GM12878 (cell line): Measurements from ENCODE around the gene RAPGEF1. TPM values are rescaled to one million over a fixed set of nuclear protein-coding genes. Genes with fewer than 3 reads are reported as not detected.

ENCODE experiments used
- ATAC-seq: fragments of 200-7000 bp; cut with Tn5 transposase; 3 replicates; pipeline ENCODE4 v1.9.1; 2020; ENCODE audit warnings: mild to moderate bottlenecking, moderate library complexity
- BruUV-seq: library from RNA; stranded (reverse); fragments of 400-500 nt; replicated peaks from 2 replicates; lab custom pipeline; 2021; lab: Mats Ljungman, UMichigan
- CTCF ChIA-PET: fragments of 300-600 bp; sonication (Branson Sonifier 250); formaldehyde crosslinking; extraction: SDS; loops from one replicate; lab custom pipeline; 2021; ENCODE audit warnings: inconsistent platforms; lab: Yijun Ruan, JAX
- POLR2A ChIA-PET: fragments of 350-600 bp; formaldehyde crosslinking; extraction: SDS; loops from one replicate; lab custom pipeline; 2021; ENCODE audit warnings: inconsistent platforms; lab: Charles Lee
- RAD21 ChIA-PET: fragments of 300-600 bp; sonication (Branson Sonifier 250); formaldehyde crosslinking; loops from one replicate; lab custom pipeline; 2023; ENCODE audit warnings: antibody characterized with exemption; ENCODE audit not compliant: unreplicated experiment; lab: Charles Lee
- SMC1A ChIA-PET: fragments of 300-600 bp; sonication (Branson Sonifier 250); formaldehyde crosslinking; loops from one replicate; lab custom pipeline; 2023; ENCODE audit not compliant: unreplicated experiment, uncharacterized antibody; lab: Charles Lee
- DNase-seq: peaks from one replicate; pipeline ENCODE4 v3.0.0-alpha.2; 2011; ENCODE audit warnings: low read depth, low spot score
- FAIRE-seq: peaks from 3 replicates; lab custom pipeline; 2011; peaks lifted over from hg19 to GRCh38; lab: Jason Lieb, UNC
- H2AFZ ChIP-seq: 2 replicates; pipeline ENCODE4 v1.6.0; 2011; ENCODE audit warnings: low read depth, low read length, control low read depth; ENCODE audit not compliant: control insufficient read depth
- H3K27ac ChIP-seq: 2 replicates; pipeline ENCODE4 v1.5.1; 2011; ENCODE audit warnings: control low read depth; ENCODE audit not compliant: control insufficient read depth, insufficient read depth
- H3K27me3 ChIP-seq, 2 experiments: replicated peaks in 1 of 2; 2 replicates each; pipeline versions ENCODE4 v1.6.0 to v1.6.1; 2011; ENCODE audit warnings: low read length in 1 of 2; ENCODE audit not compliant: control insufficient read depth in 2 of 2, insufficient read depth in 2 of 2
- H3K36me3 ChIP-seq, 2 experiments: 2 replicates each; pipeline ENCODE4 v1.5.1; 2011; ENCODE audit warnings: low read length in 1 of 2; ENCODE audit not compliant: control insufficient read depth in 2 of 2, insufficient read depth in 2 of 2
- H3K4me1 ChIP-seq: 2 replicates; pipeline ENCODE4 v1.6.1; 2011; ENCODE audit warnings: mild to moderate bottlenecking, low read length, moderate library complexity, mixed read lengths; ENCODE audit not compliant: control insufficient read depth, insufficient read depth
- H3K4me2 ChIP-seq: 2 replicates; pipeline ENCODE4 v1.6.0; 2011; ENCODE audit warnings: control low read depth; ENCODE audit not compliant: control insufficient read depth, insufficient read depth
- H3K4me3 ChIP-seq: fragments of 200-600 bp; sonication (generic); 2 replicates; pipeline ENCODE4 v1.5.1; 2016
- H3K79me2 ChIP-seq: 2 replicates; pipeline ENCODE4 v1.6.0; 2011; ENCODE audit warnings: low read length; ENCODE audit not compliant: control insufficient read depth, insufficient read depth
- H3K9ac ChIP-seq: 2 replicates; pipeline ENCODE4 v1.8.0; 2011; ENCODE audit warnings: low read length, control low read depth, mixed read lengths; ENCODE audit not compliant: control insufficient read depth, insufficient read depth
- H3K9me3 ChIP-seq: replicated peaks from 3 replicates; pipeline ENCODE4 v1.5.1; 2011; ENCODE audit warnings: mild to moderate bottlenecking, low read length; ENCODE audit not compliant: control insufficient read depth, insufficient read depth
- H4K20me1 ChIP-seq: 2 replicates; pipeline ENCODE4 v1.6.0; 2011; ENCODE audit not compliant: control insufficient read depth, insufficient read depth
- GABPA ChIP-seq: IDR thresholded peaks from 2 replicates; pipeline ENCODE4 v1.6.1; 2014; ENCODE audit warnings: antibody characterized with exemption, low read depth, mild to moderate bottlenecking, inconsistent platforms
- IRF4 ChIP-seq: IDR thresholded peaks from 2 replicates; pipeline ENCODE4 v1.6.1; 2011; ENCODE audit warnings: low read depth, low read length
- MEF2B ChIP-seq: fragments of 450-650 bp; IDR thresholded peaks from 2 replicates; pipeline ENCODE4 v1.6.1; 2018; ENCODE audit warnings: mild to moderate bottlenecking, moderate library complexity; ENCODE audit not compliant: partially characterized antibody, poor library complexity, severe bottlenecking
- MYC ChIP-seq: IDR thresholded peaks from 2 replicates; pipeline ENCODE4 v1.6.1; 2011; ENCODE audit warnings: mild to moderate bottlenecking, low read length, moderate library complexity, inconsistent platforms; ENCODE audit not compliant: insufficient read depth, insufficient replicate concordance, insufficient read length, severe bottlenecking
- POLR2AphosphoS5 ChIP-seq: IDR thresholded peaks from 2 replicates; pipeline ENCODE4 v1.6.1; 2011; ENCODE audit warnings: mild to moderate bottlenecking, low read length, inconsistent platforms
- RB1 ChIP-seq: fragments of 450-650 bp; formaldehyde crosslinking; IDR thresholded peaks from 2 replicates; pipeline ENCODE4 v1.6.1; 2017; ENCODE audit warnings: mild to moderate bottlenecking, borderline replicate concordance
- YBX1 ChIP-seq: fragments of 450-650 bp; IDR thresholded peaks from 2 replicates; pipeline ENCODE4 v1.6.1; 2016; ENCODE audit warnings: antibody characterized with exemption
- ZZZ3 ChIP-seq: IDR thresholded peaks from 2 replicates; pipeline ENCODE4 v1.6.1; 2011; ENCODE audit warnings: low read depth; ENCODE audit not compliant: control insufficient read depth, insufficient read length
- WGBS: methylation state at CpG from one replicate; pipeline ENCODE4 v1.1.6; 2016; ENCODE audit warnings: low lambda C conversion rate; ENCODE audit not compliant: insufficient replicate concordance, insufficient coverage; ENCODE audit errors: missing lambda C conversion rate; 5-methylcytosine and 5-hydroxymethylcytosine counted together
- in situ Hi-C: fragments of 300-500 bp; cut with MboI; formaldehyde crosslinking; loops from 9 replicates; pipeline ENCODE4 v1.14.3; 2018; ENCODE audit warnings: mixed read lengths
- intact Hi-C: fragments of 100-400 bp; cut with micrococcal nuclease; formaldehyde crosslinking; loops from one replicate; pipeline ENCODE4 v1.14.2; 2022; ENCODE audit not compliant: unreplicated experiment
- polyA plus RNA-seq, 11 experiments: library from polyadenylated mRNA; depleted of rRNA in 4 of 11; unstranded in 6 of 11; stranded (reverse) in 5 of 11; fragments of >200 nt; fragmentation: Nextera tagmentation in 4 of 11; fragmentation: Illumina TruSeq in 1 of 11; extraction: Ambion mirVana in 4 of 11; extraction: Trizol in 1 of 11; gene quantifications; 1 replicate in 1 of 11; 2 replicates in 10 of 11; pipeline versions ENCODE4 v1.2.1 to v1.2.3, GENCODE V29; 2011 to 2016; ENCODE audit warnings: inconsistent platforms in 2 of 11, missing spikeins in 2 of 11, low read depth in 1 of 11
- total RNA-seq, 4 experiments: library from RNA; depleted of rRNA in 3 of 4; stranded (reverse); fragments of >200 nt in 3 of 4; fragmentation: Illumina TruSeq in 1 of 4; extraction: Trizol in 1 of 4; gene quantifications; 2 replicates each; pipeline versions ENCODE4 v1.2.1 to v1.2.3, GENCODE V29; 2013 to 2021
- TF ChIP-seq, protein P1 (sequence below): fragments of 450-650 bp; IDR thresholded peaks from 2 replicates; pipeline ENCODE4 v1.6.1; 2016; ENCODE audit warnings: mild to moderate bottlenecking, moderate library complexity, borderline replicate concordance

RAPGEF1 gene
- total and polyA plus RNA-seq, 10 of the 15 experiments (the other 5 are each of a cell fraction or from before 2014, with no cell fraction given): 0.42 to 113 (median 45.9) TPM

DNA sequence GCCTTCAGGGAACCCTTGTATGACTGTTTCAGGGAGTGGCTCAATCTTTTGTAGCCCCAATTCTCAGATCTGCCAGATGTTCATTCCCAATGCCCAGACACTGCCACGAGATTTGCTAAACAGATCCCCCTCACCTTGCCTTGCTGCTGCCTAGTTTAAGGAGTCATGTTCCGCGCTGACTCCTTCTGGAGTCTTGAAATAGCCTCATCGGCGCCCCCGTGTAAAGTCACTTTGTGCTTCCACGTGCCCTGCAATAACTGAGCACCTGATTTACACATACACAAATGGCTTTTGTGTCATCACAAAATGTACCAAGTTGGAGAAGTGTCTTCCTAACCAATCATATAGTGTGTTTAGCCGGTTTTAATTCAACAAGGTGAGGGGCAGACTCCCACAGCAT, 132.3 kb downstream of the RAPGEF1 start (continued):
- TF ChIP-seq, protein P1, sequence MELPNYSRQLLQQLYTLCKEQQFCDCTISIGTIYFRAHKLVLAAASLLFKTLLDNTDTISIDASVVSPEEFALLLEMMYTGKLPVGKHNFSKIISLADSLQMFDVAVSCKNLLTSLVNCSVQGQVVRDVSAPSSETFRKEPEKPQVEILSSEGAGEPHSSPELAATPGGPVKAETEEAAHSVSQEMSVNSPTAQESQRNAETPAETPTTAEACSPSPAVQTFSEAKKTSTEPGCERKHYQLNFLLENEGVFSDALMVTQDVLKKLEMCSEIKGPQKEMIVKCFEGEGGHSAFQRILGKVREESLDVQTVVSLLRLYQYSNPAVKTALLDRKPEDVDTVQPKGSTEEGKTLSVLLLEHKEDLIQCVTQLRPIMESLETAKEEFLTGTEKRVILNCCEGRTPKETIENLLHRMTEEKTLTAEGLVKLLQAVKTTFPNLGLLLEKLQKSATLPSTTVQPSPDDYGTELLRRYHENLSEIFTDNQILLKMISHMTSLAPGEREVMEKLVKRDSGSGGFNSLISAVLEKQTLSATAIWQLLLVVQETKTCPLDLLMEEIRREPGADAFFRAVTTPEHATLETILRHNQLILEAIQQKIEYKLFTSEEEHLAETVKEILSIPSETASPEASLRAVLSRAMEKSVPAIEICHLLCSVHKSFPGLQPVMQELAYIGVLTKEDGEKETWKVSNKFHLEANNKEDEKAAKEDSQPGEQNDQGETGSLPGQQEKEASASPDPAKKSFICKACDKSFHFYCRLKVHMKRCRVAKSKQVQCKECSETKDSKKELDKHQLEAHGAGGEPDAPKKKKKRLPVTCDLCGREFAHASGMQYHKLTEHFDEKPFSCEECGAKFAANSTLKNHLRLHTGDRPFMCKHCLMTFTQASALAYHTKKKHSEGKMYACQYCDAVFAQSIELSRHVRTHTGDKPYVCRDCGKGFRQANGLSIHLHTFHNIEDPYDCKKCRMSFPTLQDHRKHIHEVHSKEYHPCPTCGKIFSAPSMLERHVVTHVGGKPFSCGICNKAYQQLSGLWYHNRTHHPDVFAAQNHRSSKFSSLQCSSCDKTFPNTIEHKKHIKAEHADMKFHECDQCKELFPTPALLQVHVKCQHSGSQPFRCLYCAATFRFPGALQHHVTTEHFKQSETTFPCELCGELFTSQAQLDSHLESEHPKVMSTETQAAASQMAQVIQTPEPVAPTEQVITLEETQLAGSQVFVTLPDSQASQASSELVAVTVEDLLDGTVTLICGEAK: no peak

DNA sequence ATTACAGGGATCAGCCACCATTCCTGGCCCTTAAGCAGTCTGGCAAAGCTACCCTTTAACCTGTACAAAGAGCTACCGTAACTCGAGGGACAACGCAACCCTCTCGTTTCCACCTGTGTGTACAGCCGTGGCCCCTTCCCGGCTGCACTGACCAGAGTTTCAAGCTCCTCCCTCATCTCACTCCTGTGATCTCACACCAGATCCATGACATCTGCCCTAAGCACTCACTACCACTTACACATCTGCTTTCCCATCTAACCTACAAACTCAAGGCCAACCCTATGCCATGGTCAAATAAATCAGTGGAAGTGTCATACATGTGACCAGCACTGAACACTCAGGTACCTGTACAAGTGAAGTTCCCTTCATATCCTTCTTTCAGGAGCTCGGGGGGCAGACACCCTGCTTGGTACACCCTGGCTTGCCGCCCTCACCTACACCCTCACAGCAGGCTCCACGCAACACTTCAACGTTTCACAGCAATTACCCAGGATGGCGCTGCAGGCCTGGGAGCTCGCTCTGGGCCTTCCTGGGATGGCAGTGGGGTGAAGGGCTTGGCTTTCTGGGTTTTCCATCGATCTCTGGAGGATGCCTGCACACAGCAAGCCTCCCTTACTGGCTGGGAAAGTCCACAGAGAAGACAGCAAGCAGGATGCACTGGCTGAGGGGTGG, 132.8 kb downstream of the RAPGEF1 start:
- no peaks in the 10 kb centered on the region for H3K27me3 ChIP-seq
- no peaks in the 10 kb centered on the region for H4K20me1 ChIP-seq
- FAIRE-seq: no peak
- POLR2A ChIA-PET: interaction anchor here (0.5 kb wide), 1 partner anchor 140 kb away, joined by 6 read pairs; no protein-coding TSS in a partner anchor
- TF ChIP-seq ZZZ3 (no peak), IRF4 (no peak), MYC (no peak), GABPA (no peak), POLR2AphosphoS5 (peak; percentile 41; the same call in 1 of the 2 replicates), YBX1 (no peak), RB1 (no peak), MEF2B (no peak)
- no peak for ATAC-seq
- CTCF ChIA-PET: interaction anchor here (1.1 kb wide), 2 partner anchors 90 to 138 kb away, joined by 3 to 4 read pairs; no protein-coding TSS in a partner anchor
- RAD21 ChIA-PET: interaction anchor here (1.7 kb wide), 1 partner anchor 133 kb away, joined by 4 read pairs; the partner anchor contains the start of gene RAPGEF1
- H3K9ac ChIP-seq: no peak overlapping the region
- H3K36me3 ChIP-seq: peaks cover 25 to 27% of the 10 kb centered on the region in 2 experiments
- no peaks in the 10 kb centered on the region for H3K9me3 ChIP-seq
- no peak overlapping the region for H3K4me3 ChIP-seq
- intact Hi-C loops: no loop called here
- H3K4me2 ChIP-seq: no peak overlapping the region
- no peaks in the 10 kb centered on the region for H3K79me2 ChIP-seq
- BruUV-seq: no TSS peak
- no peaks in the 10 kb centered on the region for H3K4me1 ChIP-seq
- 90% methylated on average over 13 of the region's 13 CpGs for WGBS
- no peak overlapping the region for H2AFZ ChIP-seq
- SMC1A ChIA-PET: interaction anchor here (1.1 kb wide), 1 partner anchor 23 kb away, joined by 3 read pairs; no protein-coding TSS in a partner anchor
- no peak overlapping the region for H3K27ac ChIP-seq
- in situ Hi-C loops: no loop called here
- no peak for DNase-seq
